ENCODE measurements around the gene SUN1.

SUN1 gene

DNA sequence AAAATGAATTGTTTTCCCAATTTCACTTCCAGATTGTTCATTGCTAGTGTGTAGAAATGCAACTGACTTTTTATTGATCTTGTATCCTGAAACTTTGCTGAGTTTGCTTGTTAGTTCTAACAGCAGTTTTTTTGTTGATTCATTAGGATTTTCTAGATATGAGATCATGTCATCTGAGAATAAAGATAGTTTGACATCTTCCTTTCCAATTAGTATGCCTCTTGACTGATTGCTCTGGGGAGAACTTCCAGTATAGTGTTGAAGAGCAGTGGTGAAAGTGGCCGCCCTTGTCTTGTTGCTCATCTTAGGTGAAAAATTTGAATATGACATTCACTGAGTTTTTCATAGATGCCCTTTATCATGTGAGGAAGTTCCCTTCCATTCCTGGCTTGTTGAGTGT lies 11.9 kb upstream of the SUN1 start:
- TF ChIP-seq, protein P1, sequence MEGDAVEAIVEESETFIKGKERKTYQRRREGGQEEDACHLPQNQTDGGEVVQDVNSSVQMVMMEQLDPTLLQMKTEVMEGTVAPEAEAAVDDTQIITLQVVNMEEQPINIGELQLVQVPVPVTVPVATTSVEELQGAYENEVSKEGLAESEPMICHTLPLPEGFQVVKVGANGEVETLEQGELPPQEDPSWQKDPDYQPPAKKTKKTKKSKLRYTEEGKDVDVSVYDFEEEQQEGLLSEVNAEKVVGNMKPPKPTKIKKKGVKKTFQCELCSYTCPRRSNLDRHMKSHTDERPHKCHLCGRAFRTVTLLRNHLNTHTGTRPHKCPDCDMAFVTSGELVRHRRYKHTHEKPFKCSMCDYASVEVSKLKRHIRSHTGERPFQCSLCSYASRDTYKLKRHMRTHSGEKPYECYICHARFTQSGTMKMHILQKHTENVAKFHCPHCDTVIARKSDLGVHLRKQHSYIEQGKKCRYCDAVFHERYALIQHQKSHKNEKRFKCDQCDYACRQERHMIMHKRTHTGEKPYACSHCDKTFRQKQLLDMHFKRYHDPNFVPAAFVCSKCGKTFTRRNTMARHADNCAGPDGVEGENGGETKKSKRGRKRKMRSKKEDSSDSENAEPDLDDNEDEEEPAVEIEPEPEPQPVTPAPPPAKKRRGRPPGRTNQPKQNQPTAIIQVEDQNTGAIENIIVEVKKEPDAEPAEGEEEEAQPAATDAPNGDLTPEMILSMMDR (IDR thresholded peaks at IDR 0.05; ENCODE audit: insufficient read depth, low read length, poor library complexity, severe bottlenecking): no peak
- Histone ChIP-seq H3K4me3 (replicated peaks; ENCODE audit: low read depth, low read length) (no peak overlapping the region), H3K27me3 (replicated peaks; ENCODE audit: control insufficient read depth, insufficient read depth, low read length) (no peaks in the 10 kb centered on the region), H3K36me3 (ENCODE audit: control insufficient read depth, insufficient read depth, low read length) (peaks cover 2% of the 10 kb centered on the region; the same call in 1 of the 2 replicates)
- DNase-seq (ENCODE audit: extremely low read depth, insufficient read length): no peak

DNA sequence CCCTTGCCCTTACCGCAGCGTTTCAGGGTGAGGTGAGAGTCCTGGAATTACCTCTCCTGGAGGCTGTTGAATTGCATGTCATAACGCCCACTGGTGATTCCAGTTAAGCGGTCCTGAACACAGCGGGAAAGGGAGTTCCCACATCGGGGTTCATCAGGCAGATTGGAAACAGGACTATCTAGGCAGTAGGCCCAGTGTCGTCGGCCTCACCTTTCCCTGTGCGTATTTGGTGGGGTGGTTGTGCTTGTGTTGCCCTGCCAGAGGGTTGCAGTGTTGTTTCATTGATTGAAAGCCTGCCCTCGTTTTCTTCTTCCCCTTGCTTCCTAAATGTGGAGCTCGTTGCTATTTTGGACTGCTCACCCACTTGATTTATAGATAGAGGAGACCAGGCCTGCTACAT lies 10.6 kb upstream of the SUN1 start:
- DNase-seq (ENCODE audit: extremely low read depth, insufficient read length): no peak
- Histone ChIP-seq H3K27me3 (replicated peaks; ENCODE audit: control insufficient read depth, insufficient read depth, low read length) (no peaks in the 10 kb centered on the region), H3K4me3 (replicated peaks; ENCODE audit: low read depth, low read length) (no peak overlapping the region), H3K36me3 (ENCODE audit: control insufficient read depth, insufficient read depth, low read length) (peaks cover 2% of the 10 kb centered on the region; the same call in 1 of the 2 replicates)
- TF ChIP-seq, protein P1 (IDR thresholded peaks at IDR 0.05; ENCODE audit: insufficient read depth, low read length, poor library complexity, severe bottlenecking): no peak

DNA sequence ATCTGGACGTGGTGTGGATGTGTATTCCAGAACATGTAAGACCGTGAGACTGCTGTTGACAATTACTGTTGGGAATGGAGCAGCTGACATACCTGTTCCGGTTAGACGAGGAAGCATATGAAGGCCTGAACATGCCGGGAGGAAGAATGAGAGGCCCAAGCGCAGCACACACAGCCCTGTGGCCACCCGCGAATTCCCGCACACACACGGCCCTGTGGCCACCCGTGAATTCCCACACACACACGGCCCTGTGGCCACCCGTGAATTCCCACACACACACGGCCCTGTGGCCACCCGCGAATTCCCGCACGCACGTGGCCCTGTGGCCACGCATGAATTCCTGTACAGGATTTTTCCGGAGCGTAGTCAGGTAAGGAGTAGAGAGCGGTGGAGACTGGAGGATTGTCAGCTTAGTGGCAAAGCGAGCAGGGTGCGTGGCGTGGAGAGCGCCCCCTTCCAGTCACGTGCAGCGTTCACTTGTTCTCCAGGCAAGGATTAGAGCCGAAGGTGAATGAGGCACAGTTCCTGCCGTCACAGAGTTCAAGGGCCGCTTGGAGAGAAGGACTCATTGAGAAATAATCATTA lies 9.5 kb upstream of the SUN1 start:
- DNase-seq (ENCODE audit: extremely low read depth, insufficient read length): no peak
- no peaks in the 10 kb centered on the region for H3K27me3 ChIP-seq (replicated peaks; ENCODE audit: control insufficient read depth, insufficient read depth, low read length)
- no peak overlapping the region for H3K4me3 ChIP-seq (replicated peaks; ENCODE audit: low read depth, low read length)
- H3K36me3 ChIP-seq (ENCODE audit: control insufficient read depth, insufficient read depth, low read length): peaks cover 2% of the 10 kb centered on the region; the same call in 1 of the 2 replicates
- TF ChIP-seq, protein P1 (IDR thresholded peaks at IDR 0.05; ENCODE audit: insufficient read depth, low read length, poor library complexity, severe bottlenecking): no peak

DNA sequence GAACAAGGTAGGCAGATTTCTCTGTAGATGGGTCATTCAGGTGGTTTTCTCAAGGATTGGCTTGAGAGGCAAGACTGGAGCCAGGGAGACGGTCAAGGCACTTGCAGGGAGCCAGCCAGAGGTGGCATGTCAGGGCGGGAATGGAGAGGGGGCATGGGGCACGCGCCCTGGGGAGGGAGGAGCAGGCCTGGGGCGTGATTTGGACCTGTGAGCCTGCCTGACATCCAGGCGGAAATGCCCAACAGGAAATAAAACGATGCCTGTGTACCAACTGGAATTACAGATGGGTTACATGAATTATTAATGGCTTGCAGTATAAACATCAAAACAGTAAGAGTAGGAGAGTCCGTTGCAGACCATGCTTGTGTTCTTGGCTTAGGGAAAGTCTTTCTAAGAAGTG lies 8.6 kb upstream of the SUN1 start:
- no peak for DNase-seq (ENCODE audit: extremely low read depth, insufficient read length)
- TF ChIP-seq, protein P1 (IDR thresholded peaks at IDR 0.05; ENCODE audit: insufficient read depth, low read length, poor library complexity, severe bottlenecking): no peak
- Histone ChIP-seq H3K4me3 (replicated peaks; ENCODE audit: low read depth, low read length) (no peak overlapping the region), H3K36me3 (ENCODE audit: control insufficient read depth, insufficient read depth, low read length) (peaks cover 4% of the 10 kb centered on the region), H3K27me3 (replicated peaks; ENCODE audit: control insufficient read depth, insufficient read depth, low read length) (no peaks in the 10 kb centered on the region)

DNA sequence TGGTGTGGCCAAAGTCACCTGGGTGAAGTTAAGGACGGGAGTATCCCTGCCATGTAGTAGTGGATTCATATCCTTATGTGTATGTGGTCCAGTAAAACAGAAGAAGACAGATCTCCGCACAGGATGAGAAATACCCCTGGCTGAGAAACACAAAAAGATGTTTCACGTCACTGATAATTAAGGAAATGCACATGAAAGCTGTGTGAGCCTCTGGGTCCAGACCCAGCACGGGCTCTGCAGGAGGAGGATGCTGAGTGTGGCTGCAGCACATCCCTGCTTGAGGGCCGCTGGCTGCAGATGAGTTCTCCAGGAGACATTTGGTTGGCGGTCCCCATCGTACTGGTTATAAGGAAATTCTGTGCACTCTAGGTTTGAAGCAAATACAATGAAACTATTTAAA lies 8.2 kb upstream of the SUN1 start:
- Histone ChIP-seq H3K36me3 (ENCODE audit: control insufficient read depth, insufficient read depth, low read length) (peaks cover 4% of the 10 kb centered on the region), H3K27me3 (replicated peaks; ENCODE audit: control insufficient read depth, insufficient read depth, low read length) (no peaks in the 10 kb centered on the region), H3K4me3 (replicated peaks; ENCODE audit: low read depth, low read length) (no peak overlapping the region)
- TF ChIP-seq, protein P1 (IDR thresholded peaks at IDR 0.05; ENCODE audit: insufficient read depth, low read length, poor library complexity, severe bottlenecking): no peak
- no peak for DNase-seq (ENCODE audit: extremely low read depth, insufficient read length)

DNA sequence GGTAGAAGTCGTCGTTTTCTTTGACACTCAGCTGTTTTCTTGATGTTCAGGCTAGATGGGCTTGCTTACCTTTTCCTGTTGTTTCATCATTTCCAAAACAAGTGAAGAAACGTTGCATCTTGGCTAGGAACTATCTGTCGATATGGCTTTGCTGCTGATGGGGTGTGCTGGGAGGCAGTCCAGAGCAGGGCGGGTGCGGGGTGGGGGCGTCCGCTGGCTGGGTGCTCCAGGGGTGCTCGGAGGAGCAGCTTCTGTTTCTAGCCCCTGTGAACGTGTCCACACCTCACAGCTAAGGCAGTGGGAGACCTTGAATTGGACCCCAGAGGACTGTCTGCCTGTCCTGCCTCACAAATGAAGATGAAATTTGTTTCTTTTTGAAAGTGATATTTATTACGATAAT lies 7.6 kb upstream of the SUN1 start:
- peaks cover 4% of the 10 kb centered on the region for H3K36me3 ChIP-seq (ENCODE audit: control insufficient read depth, insufficient read depth, low read length)
- TF ChIP-seq, protein P1 (IDR thresholded peaks at IDR 0.05; ENCODE audit: insufficient read depth, low read length, poor library complexity, severe bottlenecking): no peak
- H3K27me3 ChIP-seq (replicated peaks; ENCODE audit: control insufficient read depth, insufficient read depth, low read length): no peaks in the 10 kb centered on the region
- no peak for DNase-seq (ENCODE audit: extremely low read depth, insufficient read length)
- H3K4me3 ChIP-seq (replicated peaks; ENCODE audit: low read depth, low read length): no peak overlapping the region
